Lung (tissue), 12 donors: ENCODE measurements around the gene OBSCN. TPM values are rescaled to one million over a fixed set of nuclear protein-coding genes. Genes with fewer than 3 reads are reported as not detected.

Source experiments
- ATAC-seq: fragments of 200-7000 bp; cut with Tn5 transposase; one replicate; pipeline ENCODE4 v1.9.1; 2020; ENCODE audit warnings: moderate number of reproducible peaks; ENCODE audit not compliant: insufficient read depth, low FRiP score
- DNase-seq, 3 donors: peaks; one replicate each; pipeline ENCODE4 v3.0.0-alpha.2; 2013 to 2017
- H3K27ac ChIP-seq, 2 donors: one replicate each; pipeline ENCODE4 v1.5.1; 2013; ENCODE audit warnings: mild to moderate bottlenecking in 2 of 2, moderate library complexity in 2 of 2, control low read depth in 1 of 2, inconsistent platforms in 1 of 2, low read depth in 1 of 2, low read length in 1 of 2
- H3K27me3 ChIP-seq, 3 donors: one replicate each; pipeline ENCODE4 v1.5.1; 2013; ENCODE audit warnings: low read length in 2 of 3; ENCODE audit not compliant: control insufficient read depth in 3 of 3, insufficient read depth in 3 of 3
- H3K36me3 ChIP-seq, 4 donors: one replicate each; pipeline ENCODE4 v1.5.1; 2013; ENCODE audit warnings: low read length in 4 of 4, mild to moderate bottlenecking in 1 of 4, moderate library complexity in 1 of 4; ENCODE audit not compliant: control insufficient read depth in 4 of 4, insufficient read depth in 4 of 4
- H3K4me1 ChIP-seq, 5 donors: one replicate each; pipeline ENCODE4 v1.5.1; 2013; ENCODE audit warnings: low read length in 5 of 5, mild to moderate bottlenecking in 2 of 5, moderate library complexity in 1 of 5; ENCODE audit not compliant: control insufficient read depth in 5 of 5, insufficient read depth in 5 of 5
- H3K4me3 ChIP-seq: one replicate; pipeline ENCODE4 v1.5.1; 2013; ENCODE audit warnings: mild to moderate bottlenecking, control low read depth, moderate library complexity
- H3K9ac ChIP-seq, 2 donors: one replicate each; pipeline ENCODE4 v1.5.1; 2013; ENCODE audit warnings: low read length in 2 of 2, control low read depth in 1 of 2; ENCODE audit not compliant: insufficient read depth in 1 of 2
- H3K9me3 ChIP-seq, 4 donors: one replicate each; pipeline ENCODE4 v1.5.1; 2013; ENCODE audit warnings: low read length in 3 of 4, mild to moderate bottlenecking in 1 of 4, moderate library complexity in 1 of 4; ENCODE audit not compliant: control insufficient read depth in 4 of 4, insufficient read depth in 3 of 4
- WGBS, 2 donors: extraction: QIAGEN DNeasy Blood & Tissue Kit; methylation state at CpG; one replicate each; pipeline ENCODE4 v1.1.7; 2013; 5-methylcytosine and 5-hydroxymethylcytosine counted together
- polyA plus RNA-seq, 2 donors: library from polyadenylated mRNA; stranded (reverse); fragments of 200-250 nt; gene quantifications; one replicate each; pipeline ENCODE4 v1.2.1, GENCODE V29; 2013
- total RNA-seq, 2 donors: library from RNA; depleted of rRNA in 1 of 2; stranded (reverse); fragments of >200 nt in 1 of 2; gene quantifications; one replicate each; pipeline ENCODE4 v1.2.1, GENCODE V29; 2014 to 2021
- TF ChIP-seq, protein P1 (sequence below): IDR thresholded peaks from 2 replicates; pipeline ENCODE4 v1.5.1; 2012; ENCODE audit warnings: mild to moderate bottlenecking; ENCODE audit errors: control extremely low read depth, extremely low read depth
- donor health status: control.
- donor health status: control.
- donor health status: Bipolar disorder and iron deficiency.
- donor health status: healthy.
- donor health status: DM: yes; HTN: yes; CAD: no.

The OBSCN gene
- total and polyA plus RNA-seq, 4 donors = 5.1 to 47.3 (median 25.4) TPM

DNA sequence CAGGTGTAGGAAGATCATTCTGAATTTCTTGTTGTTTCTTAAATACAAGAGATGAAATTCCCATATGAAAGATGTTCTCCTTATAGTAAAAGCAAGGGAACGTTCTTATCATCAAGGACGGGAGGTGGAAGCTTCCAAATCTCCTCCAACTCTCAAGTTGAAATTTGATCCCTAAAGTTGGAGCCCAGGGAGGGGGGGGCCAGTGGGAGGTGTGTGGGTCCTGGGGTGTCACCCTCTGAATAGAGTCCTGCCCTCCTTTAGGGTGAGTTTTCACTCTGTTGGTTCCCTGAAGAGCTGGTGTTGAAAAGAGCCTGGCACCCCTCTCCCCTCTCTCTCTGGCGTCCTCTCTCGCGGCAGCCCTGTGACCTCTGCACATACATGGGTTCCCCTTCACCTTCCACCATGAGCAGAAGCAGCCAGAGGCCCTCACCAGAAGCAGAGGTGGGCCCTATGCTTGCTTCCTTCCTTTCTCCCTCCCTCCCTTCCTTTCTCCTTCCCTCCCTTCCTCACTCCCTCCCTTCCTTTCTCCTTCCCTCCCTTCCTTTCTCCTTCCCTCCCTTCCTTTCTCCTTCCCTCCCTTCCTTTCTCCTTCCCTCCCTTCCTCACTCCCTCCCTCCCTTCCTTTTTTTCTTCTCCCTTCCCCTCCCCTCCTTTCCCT lies 218.8 kb downstream of the OBSCN start:
- WGBS, 2 donors = 62 to 66% methylated on average over 5 of the region's 5 CpGs
- peaks cover 0 to 1% (median 0%) of the 10 kb centered on the region in 4 donors for H3K9me3 ChIP-seq
- DNase-seq (no peak), ATAC-seq (no peak)
- peaks cover 0 to 2% (median 0%) of the 10 kb centered on the region in 5 donors for H3K4me1 ChIP-seq
- no peak overlapping the region for H3K27ac ChIP-seq
- H3K4me3 ChIP-seq = no peak overlapping the region
- no peak overlapping the region for H3K9ac ChIP-seq
- H3K27me3 ChIP-seq = peaks cover 0 to 2% (median 0%) of the 10 kb centered on the region in 3 donors
- no peaks in the 10 kb centered on the region for H3K36me3 ChIP-seq
- TF ChIP-seq, protein P1, sequence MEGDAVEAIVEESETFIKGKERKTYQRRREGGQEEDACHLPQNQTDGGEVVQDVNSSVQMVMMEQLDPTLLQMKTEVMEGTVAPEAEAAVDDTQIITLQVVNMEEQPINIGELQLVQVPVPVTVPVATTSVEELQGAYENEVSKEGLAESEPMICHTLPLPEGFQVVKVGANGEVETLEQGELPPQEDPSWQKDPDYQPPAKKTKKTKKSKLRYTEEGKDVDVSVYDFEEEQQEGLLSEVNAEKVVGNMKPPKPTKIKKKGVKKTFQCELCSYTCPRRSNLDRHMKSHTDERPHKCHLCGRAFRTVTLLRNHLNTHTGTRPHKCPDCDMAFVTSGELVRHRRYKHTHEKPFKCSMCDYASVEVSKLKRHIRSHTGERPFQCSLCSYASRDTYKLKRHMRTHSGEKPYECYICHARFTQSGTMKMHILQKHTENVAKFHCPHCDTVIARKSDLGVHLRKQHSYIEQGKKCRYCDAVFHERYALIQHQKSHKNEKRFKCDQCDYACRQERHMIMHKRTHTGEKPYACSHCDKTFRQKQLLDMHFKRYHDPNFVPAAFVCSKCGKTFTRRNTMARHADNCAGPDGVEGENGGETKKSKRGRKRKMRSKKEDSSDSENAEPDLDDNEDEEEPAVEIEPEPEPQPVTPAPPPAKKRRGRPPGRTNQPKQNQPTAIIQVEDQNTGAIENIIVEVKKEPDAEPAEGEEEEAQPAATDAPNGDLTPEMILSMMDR = no peak

DNA sequence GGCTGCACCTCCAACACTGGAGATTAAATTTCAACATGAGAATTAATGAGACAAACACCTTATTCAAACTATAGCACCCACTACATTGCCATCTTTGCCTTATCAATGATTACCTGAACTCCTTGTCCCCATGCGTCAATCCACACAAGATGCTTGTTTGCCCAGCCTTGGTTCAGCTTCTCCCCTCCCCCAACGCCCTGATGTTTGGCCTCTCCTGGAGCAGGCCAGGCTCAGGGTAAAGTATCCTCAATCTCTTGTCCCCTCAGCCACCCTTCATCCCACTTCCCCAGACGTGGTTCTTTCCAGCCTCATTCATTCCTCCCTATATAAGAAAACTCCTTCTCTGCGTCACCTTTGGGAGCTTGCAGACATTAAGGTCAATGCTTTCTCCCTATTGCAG lies 220.6 kb downstream of the OBSCN start:
- Histone ChIP-seq H3K4me1 (peaks cover 0 to 2% (median 0%) of the 10 kb centered on the region in 5 donors), H3K9me3 (no peaks in the 10 kb centered on the region), H3K36me3 (no peaks in the 10 kb centered on the region), H3K9ac (no peak overlapping the region), H3K4me3 (no peak overlapping the region), H3K27me3 (peaks cover 0 to 5% (median under 1%) of the 10 kb centered on the region in 3 donors), H3K27ac (no peak overlapping the region)
- DNase-seq (no peak), ATAC-seq (no peak)
- TF ChIP-seq, protein P1 = no peak
- WGBS, 2 donors = 74 to 75% methylated on average over 4 of the region's 4 CpGs

Other genes with a start within 250 kb of the OBSCN start
- gene WNT3A, start 201.0 kb upstream of the OBSCN start, total RNA-seq = 1 to 10 TPM in 1 of 2 donors, under 1 TPM in 1; 0.09 to 3.1 TPM
- gene WNT3A, start 201.0 kb upstream of the OBSCN start, polyA plus RNA-seq = 1 to 10 TPM; 1.6 to 2.2 TPM
- gene ARF1, start 125.3 kb upstream of the OBSCN start, total RNA-seq = 100 to 1,000 TPM; 226 to 500 TPM
- gene ARF1, start 125.3 kb upstream of the OBSCN start, polyA plus RNA-seq = 100 to 1,000 TPM; 379 to 713 TPM
- gene C1orf35, start 104.7 kb upstream of the OBSCN start, total RNA-seq = 10 to 100 TPM in 1 of 2 donors, 1 to 10 TPM in 1; 9.1 to 16.3 TPM
- gene C1orf35, start 104.7 kb upstream of the OBSCN start, polyA plus RNA-seq = 10 to 100 TPM; 13.7 to 19.9 TPM
- gene MRPL55, start 98.7 kb upstream of the OBSCN start, total RNA-seq = 10 to 100 TPM; 44.4 to 60.0 TPM
- gene MRPL55, start 98.7 kb upstream of the OBSCN start, polyA plus RNA-seq = 100 to 1,000 TPM in 1 of 2 donors, 10 to 100 TPM in 1; 86.6 to 137 TPM
- 100 to 1,000 TPM; 158 to 256 TPM for gene GUK1, start 67.8 kb upstream of the OBSCN start, total RNA-seq
- 100 to 1,000 TPM; 358 to 476 TPM for gene GUK1, start 67.8 kb upstream of the OBSCN start, polyA plus RNA-seq
- gene GJC2, start 58.1 kb upstream of the OBSCN start, total RNA-seq = 1 to 10 TPM; 1.8 to 6.7 TPM
- 1 to 10 TPM; 1.5 to 3.4 TPM for gene GJC2, start 58.1 kb upstream of the OBSCN start, polyA plus RNA-seq
- 10 to 100 TPM in 1 of 2 donors, 1 to 10 TPM in 1; 8.4 to 21.4 TPM for gene IBA57, start 42.2 kb upstream of the OBSCN start, total RNA-seq
- gene IBA57, start 42.2 kb upstream of the OBSCN start, polyA plus RNA-seq = 1 to 10 TPM; 2.8 to 5.4 TPM
- gene TRIM11, start 198.8 kb downstream of the OBSCN start, total RNA-seq = 10 to 100 TPM; 16.8 to 29.4 TPM
- 10 to 100 TPM; 13.8 to 16.4 TPM for gene TRIM11, start 198.8 kb downstream of the OBSCN start, polyA plus RNA-seq
- 1 to 10 TPM; 2.2 to 3.3 TPM for gene TRIM17, start 208.8 kb downstream of the OBSCN start, total RNA-seq
- 1 to 10 TPM; 1.0 to 1.5 TPM for gene TRIM17, start 208.8 kb downstream of the OBSCN start, polyA plus RNA-seq